Posterior cingulate gyrus (tissue), 11 donors: ENCODE results near the gene ZNF3.
A peak's percentile ranks its signal among the peaks of the same experiment; 100 is the strongest.

Source experiments
- DNase-seq, 10 donors: peaks; one replicate each; pipeline versions ENCODE4 v3.0.0 to v3.0.0-alpha.2; 2020 to 2021; ENCODE audit warnings: mixed read lengths in 3 of 10
- intact Hi-C: fragments of 100-400 bp; cut with DNase I; formaldehyde crosslinking; loops from one replicate; pipeline ENCODE4 v1.15.1; 2023

ZNF3 gene

DNA sequence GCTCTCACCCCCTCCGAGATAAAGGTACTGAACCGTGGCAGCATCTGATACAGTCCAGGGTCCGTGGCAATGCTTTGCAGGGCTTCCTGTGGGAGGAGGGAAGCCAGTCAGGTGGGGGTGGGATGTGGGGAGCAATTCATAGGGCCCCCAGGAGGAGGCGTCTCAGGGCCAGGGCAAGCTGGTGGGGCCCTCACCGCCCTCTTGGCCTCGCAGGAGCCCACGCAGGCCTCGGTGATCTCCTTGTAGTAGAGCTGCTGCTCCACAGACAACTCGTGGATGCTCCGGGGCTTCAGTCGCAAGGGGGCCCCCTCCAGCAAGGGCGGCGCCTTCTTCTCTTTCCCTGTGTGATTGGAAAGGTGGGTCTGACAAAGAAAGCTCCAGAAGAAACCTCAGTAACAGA is 30.4 kb upstream of the ZNF3 start:
- intact Hi-C loops = no loop called here
- peak in 1 of 10 donors; percentile 33 for DNase-seq

DNA sequence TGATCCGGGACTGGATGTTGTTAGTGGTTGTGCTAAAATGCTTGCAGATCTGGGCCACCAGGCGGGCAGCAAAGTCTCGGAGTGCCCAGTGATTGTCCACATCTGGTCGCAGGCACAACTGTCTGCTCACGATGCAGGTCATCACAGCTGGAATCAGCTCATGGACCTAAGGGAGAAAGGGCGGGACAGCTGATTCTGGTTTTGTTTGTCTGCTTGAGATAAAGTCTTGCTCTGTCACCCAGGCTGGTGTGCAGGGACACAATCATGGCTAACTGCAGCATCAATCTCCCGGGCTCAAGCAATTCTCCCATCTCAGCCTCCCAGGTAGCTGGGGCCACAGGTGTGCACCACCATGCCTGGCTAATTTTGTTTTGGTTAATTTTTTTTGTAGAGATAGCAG is 29.6 kb upstream of the ZNF3 start:
- DNase-seq = peak in 1 of 10 donors; percentile 63
- intact Hi-C loops = no loop called here

DNA sequence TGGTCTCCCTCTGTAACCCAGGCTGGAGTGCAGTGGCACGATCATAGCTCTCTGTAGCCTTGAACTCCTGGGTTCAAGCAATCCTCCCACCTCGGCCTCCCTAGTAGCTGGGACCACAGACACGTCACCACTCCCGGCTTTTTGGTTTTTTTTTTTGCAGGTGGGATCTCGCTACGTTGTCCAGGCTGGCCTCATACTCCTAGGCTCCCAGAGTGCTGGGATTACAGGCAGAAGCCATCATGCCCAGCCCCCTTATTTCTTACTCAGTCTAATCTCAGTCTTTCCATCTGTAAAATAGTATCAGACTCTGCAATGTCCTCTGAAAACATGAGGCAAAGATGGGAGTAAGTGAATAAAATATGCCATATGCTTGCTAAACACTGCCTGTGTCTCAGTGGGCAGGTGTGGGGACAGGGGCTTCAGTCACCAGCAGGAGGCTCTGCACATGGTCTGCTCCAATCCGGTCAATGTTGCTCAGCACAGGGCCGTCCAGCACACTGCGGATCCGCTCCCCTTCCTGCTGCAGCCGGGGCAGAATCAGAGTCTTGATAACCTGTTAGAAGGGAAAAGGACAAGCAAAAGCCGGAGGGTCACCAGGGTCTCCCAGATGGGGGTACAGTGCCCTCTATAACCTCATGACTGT is 28.1 kb upstream of the ZNF3 start:
- peak in 2 of 10 donors; percentile 35 to 54 for DNase-seq
- intact Hi-C loops = no loop called here

DNA sequence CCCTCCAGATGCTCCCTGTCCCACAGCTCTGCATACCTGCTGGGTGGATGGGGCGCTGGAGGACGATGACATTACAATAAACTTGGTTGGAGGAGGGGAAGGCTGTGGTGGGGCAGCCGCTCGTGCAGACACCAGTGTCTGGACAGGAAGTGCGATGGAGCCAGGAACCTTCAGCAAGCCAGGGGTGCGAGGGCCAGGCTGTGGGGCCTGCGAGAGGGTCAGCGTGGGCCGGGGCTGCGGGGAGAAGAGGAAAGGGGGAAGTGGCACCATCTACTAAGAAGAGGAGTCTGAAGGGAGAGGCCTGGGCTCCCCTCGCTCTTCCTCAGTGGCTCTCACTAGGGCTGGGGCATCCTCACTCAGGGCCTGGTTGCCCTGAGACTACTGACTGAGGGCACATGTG is 26.4 kb upstream of the ZNF3 start:
- intact Hi-C loops = no loop called here
- peak in 1 of 10 donors; percentile 37 for DNase-seq

DNA sequence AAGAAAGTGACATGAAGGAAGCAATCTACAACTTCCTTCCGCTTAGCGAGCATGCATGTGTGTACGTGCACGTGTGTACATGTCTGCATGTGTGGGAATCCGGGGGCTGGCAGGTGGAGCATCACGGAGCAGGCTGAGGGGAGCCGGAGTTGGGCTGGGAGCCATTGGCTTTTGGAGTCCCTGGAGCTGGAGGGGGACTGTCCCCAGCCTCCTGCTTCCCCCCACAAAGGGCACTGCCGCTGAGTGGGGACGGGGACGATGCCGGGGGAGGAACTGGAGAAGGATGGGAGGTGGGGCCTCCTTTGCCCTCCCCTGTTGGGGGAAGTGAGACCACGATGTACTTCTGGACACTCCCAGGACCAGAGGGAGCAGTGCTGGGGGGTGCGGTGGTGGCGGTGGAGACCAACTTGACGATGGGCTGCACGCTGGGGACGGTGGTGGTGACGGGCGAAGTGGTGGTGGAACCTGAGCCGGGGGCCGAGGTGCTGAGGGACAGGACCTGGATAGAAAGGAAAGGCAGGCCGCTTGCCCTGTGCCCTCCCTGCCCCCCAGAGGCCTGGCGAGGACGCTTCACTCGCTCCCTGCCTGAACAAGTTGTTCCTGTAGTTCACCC is 25.7 kb upstream of the ZNF3 start:
- intact Hi-C loops = no loop called here
- peak in 1 of 10 donors; percentile 62 for DNase-seq

DNA sequence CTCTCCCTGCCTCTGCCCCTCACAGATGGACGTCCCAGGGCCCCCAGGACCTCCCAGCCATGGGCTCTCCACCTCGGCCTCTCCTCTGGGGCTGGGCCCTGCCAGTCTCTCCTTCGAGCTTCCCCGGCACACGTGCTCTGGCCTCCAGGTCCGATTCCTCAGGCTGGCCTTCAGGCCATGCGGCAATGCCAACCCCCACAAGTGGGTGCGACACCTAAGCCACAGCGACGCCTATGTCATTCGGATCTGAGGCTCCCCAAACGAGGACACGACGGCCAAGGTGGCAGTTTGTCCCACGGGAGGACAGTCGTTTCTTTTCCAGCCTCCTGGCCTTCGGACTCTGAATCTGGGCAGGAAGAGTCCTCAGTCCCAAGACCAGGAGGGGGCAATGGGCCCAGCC is 25.1 kb upstream of the ZNF3 start:
- peak in 2 of 10 donors; percentile 44 to 58 for DNase-seq
- intact Hi-C loops = no loop called here

DNA sequence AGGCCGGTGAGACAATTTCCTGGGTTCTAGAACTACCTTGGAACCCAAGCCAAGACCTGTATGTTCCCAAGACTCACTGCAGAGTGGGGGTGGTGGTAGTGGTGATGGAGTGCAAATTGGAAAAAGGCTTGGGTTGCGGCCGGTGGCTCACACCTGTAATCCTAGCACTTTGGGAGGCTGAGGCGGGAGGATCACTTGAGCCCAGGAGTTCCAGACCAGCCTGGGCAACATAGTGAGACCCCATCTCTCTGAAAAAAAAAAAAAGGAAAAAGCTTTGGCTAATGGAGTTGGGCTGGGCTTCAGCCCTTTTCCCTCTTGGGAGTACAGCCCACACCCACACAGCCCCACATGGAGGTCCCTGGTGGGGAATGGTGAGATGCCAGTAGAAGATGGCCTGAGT is 24.0 kb upstream of the ZNF3 start:
- peak in 2 of 10 donors; percentile 25 to 29 for DNase-seq
- intact Hi-C loops = no loop called here

DNA sequence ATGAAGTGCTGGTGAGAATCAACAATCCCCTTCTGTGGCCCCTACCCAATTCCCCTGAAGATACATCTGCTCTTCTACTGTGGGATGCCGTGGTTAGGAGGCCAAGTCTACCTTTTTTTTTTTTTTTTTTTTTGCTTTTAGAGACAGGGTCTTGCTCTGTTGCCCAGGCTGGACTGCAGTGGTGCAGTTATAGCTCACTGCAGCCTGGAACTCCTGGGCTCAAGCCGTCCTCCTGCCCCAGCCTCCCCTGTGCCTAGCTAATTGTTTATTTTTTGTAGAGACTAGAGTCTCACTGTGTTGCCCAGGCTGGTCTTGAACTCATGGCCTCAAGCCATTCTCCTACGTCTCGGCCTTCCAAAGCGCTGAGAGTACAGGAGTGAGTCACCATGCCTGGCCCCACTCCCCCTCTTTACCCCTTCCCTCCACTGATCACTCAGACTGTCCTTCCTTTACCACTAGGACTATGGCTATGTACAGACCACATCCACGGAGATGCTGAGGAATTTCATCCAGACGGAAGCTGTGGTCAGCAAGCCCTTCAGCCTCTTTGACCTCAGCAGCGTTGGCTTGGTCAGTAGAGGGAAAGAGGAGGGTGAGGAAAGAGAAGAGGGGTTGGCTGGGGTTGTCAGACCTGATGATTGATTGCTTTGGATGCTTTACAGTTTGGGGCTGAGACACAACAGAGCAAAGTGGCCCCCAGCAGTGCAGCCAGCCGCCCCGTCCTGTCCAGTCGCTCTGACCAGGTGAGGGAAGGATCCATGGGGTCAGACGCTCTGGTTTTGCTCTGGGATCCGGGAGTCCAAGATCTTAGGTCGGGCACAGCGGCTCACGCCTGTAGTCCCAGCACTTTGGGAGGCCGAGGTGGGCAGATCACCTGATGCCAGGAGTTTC is 21.7 kb upstream of the ZNF3 start:
- DNase-seq = peak in 2 of 10 donors; percentile 41 to 69
- intact Hi-C loops = no loop called here

DNA sequence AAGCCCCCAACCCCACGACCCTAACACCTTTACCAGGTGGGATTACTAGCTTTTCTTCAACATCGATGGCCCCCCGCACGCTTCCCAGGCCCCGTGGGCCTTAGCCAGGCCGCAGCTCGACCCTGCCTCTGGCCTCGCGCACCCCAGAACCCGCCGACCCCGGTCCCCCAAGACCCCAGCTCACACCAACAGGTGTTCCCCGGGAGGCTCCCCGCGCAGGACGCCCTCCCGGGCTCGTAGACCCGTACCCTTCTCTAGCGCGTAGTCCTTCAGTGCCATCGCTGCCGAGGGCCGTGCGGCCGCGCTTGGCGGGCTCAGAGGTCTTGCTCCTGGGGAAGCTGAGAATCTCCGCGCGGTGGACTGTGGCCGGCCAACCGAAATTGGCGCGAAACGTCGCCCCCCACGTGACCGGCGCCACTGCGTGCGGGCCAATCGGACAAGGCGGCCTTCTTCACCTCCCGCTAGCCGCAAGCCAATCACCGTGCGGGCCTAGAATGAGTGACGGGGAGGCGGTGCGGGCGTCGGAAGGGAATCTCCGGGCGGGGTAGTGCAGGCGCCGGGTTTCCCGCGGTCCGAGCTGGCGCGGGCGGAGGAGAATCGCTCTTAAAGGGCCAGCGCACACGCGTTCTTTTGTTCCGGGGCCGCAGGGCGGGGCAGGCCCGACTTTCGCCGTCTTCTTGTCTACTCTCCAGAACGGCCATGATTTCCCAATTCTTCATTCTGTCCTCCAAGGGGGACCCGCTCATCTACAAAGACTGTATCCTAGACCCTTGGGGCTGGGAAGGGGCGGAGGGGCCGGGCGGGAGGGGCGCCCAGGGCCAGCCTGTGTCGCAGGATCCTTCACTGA is 19.7 kb upstream of the ZNF3 start, which contains the start of the genes AP4M1 and MCM7:
Gene AP4M1 (plus strand): TSS at position 628 of the 847 bp plus-strand sequence. CDS start 72 bp downstream, at position 700.
Gene MCM7 (minus strand): TSS at position 382 of the 847 bp plus-strand sequence. CDS start 103 bp downstream, at position 279.
- intact Hi-C loops = loop anchor here (1.0 to 2.0 kb wide), 2 partner anchors 18 to 26 kb away; partner anchors contain the start of genes CNPY4, MBLAC1 and TAF6
- peak; percentile 99 to 100 (median 100) for DNase-seq

DNA sequence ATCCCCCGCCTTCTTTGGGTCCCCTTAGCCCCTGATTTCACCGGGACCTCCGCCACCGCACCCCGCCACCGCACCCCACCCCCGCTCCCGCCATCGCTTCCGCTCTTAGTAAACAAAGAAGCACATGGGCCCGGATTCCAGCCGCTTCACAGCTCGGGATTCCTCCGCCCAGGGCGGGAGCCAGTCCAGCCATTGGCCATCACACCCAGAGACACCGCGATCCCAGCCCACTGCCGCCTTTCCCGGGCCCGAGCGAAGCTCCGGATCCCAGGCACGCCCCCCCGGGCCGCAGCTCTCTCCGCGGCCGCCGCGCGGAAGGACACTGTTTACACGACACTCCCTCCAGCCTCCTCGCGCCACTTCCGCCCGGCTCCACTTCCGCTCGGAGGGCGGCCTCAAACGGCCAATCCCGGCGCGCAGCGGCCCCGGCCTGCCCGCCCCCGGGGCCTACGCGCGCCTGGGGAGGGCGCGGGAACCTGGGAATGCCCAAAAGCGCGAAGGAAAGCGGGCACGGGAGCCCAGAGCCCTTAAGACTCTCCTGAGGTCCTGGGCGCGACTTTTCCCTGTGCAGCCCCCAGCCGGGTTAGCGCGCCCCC is 19.0 kb upstream of the ZNF3 start:
- peak; percentile 79 to 98 (median 88) for DNase-seq
- intact Hi-C loops = loop anchor here (1.0 to 2.0 kb wide), 3 partner anchors 11 to 26 kb away; partner anchors contain the start of genes CNPY4, MBLAC1 and TAF6

DNA sequence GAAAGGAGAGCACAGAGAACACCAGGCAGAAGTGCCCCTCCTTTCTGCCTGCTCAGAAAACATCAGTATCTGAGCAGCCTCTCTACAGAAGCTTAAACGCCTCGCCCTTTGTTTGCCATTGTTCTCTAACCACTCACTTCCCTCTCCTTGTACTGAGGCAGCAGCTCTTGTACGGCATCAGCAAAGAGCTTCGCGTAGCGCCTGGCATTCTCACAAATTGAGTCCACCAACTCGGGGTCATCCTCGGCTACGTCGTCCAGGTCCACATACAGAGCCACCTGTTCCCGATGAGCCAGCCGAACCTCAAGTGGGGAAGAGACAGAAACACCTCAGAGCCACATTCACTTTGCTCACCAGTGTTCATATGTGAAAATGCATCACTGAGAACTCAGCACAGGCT is 17.9 kb upstream of the ZNF3 start:
- intact Hi-C loops = no loop called here
- no peak for DNase-seq

DNA sequence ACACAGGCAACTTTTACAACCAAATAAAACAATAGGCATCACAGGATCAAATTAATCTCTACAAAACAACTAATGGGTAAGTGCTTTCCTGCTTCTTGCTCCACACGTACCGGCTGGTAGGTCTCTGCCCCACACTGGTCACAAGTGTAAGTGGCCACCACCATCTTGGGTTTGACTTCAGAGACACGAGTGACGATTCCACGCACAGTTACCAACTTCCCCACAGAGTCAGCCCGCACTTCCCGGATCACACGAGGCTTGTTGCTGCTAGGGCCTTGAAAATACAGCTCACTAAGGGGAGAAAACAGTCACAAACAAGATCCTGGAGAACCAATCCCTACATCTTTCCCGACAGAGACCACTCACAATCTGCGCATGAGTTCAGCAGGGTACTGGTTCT is 17.4 kb upstream of the ZNF3 start:
- intact Hi-C loops = no loop called here
- DNase-seq = no peak

DNA sequence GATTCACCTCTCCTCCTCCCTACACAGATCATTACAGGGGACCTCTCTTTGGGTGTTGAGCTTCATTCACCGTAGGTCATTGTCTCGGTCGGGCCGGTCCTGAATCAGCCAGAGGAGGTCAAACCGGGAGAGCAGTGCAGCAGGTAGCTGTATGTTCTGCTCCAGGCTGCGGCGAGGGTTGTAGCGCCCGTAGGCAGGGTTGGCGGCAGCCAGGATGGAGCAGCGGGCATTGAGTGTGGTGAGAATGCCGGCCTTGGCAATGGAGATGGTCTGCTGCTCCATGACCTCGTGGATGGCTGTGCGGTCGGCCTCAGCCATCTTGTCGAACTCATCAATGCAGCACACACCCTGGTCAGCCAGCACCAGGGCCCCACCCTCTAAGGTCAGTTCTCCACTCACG is 14.2 kb upstream of the ZNF3 start:
- DNase-seq = peak in 1 of 10 donors; percentile 72
- intact Hi-C loops = no loop called here

DNA sequence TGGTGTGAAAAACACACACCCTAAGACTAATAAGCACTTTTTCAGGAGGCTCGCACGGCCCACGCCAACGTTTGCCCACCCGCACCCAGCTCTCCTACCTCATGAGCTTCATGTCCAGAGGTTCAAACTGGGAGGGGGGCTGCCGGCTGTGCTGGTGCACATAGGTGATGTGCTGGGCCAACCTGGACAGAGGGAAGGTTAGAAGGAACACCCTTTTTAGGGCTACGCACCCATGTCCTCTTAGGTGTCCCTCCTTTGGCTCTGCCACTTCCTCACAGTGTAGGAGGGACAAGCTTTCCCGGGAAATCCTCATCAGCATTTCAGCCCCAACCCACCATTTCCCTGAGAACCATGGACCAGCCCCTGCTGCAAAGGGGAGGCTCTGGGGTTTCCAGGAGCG is 13.8 kb upstream of the ZNF3 start:
- peak in 1 of 10 donors; percentile 74 for DNase-seq
- intact Hi-C loops = no loop called here

DNA sequence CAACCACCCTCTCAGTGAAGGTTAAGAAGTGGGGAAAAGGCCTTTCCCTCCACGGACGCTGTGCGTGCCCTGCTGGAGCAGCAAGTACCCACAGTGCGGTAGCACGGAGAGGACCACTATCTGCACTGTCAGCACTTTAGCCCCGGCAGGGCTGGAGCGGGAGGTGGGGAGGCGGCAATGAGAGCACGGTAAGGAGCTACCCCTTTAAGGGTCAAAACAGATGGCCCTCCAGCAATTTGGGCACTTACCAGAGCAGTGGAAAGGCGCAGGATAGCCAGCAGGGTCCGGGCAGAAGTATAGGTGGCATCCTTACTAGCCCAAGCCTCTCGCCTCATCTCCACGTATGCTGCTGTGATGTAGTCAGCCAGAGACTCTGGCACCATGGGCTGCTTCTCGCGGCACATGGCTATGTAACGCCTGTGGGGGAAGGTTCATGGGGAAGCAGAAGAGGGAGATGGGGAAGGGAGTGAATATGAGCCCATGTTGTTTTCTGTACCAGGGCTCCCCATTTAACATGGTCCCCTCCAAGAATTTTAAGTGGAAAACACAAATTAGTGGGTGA is 12.5 kb upstream of the ZNF3 start:
- peak in 1 of 10 donors; percentile 59 for DNase-seq
- intact Hi-C loops = no loop called here

DNA sequence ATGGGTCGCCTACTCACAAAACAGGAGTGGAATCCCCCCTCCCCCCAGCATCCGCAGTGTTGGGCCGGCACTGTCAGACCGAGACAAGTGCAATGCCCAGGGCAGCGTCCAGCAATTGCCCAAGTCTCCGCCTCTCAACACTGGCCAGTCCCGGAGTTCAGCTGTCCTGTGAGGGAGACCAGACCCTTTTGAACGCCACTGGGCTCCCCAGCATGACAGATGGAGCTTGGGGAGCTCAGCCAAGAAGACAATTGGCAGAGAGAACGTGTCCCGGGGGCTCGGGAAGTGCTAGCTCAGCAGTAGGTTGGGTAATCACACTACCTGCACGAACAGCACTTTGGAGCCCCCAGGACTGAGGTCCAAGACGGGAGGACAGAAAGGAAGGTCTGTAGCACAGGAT is 12.0 kb upstream of the ZNF3 start:
- intact Hi-C loops = no loop called here
- DNase-seq = peak in 1 of 10 donors; percentile 41

DNA sequence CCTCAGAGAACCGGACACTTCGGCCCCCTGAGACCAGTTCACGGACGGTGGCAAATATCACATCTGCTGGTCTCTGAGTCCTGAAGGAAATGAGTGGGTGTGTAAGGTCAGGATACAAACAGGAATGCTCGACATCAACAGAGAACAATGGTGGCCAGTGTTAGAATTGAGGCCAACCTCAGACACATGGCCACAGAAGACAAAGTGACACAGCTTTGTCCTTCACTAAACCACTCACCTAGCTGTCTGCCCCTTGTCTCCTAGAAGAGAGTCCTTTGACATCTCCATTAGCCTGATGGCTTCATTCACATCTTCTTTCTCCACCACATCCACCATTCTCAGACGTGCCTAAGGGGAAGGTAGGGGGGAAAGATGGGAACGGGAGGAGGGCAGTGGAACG is 11.5 kb upstream of the ZNF3 start:
- DNase-seq = no peak

DNA sequence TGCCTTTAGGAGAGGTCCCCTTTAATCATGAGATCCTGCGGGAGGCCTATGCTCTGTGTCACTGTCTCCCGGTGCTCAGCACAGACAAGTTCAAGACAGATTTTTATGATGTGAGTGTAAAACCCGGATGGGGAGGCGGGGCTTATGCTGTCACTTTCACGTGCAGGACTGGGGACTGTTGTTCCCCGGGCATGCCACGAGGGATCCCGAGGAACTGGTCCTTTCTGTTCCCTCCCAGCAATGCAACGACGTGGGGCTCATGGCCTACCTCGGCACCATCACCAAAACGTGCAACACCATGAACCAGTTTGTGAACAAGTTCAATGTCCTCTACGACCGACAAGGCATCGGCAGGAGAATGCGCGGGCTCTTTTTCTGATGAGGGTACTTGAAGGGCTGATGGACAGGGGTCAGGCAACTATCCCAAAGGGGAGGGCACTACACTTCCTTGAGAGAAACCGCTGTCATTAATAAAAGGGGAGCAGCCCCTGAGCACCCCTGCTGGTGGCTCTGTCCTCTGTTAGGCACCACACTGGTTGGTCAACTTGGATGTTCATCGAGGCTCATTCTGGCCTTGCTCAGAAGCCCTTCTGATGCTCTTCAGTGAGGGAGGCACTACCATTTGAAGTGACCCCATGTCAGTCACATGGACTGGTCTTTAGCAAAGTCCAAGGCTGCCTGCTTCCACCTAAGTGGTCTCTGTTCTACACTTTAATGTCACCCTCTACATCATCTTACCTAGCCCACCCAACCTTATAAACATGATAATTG is 10.1 kb upstream of the ZNF3 start:
- intact Hi-C loops = no loop called here
- peak in 1 of 10 donors; percentile 74 for DNase-seq

More for the DNA sequence above, 11.5 kb upstream of the ZNF3 start:
- intact Hi-C loops = no loop called here
